Naive thymus-derived CD8-positive, alpha-beta T cell (primary cell): ENCODE data around the gene KIF26B. TPM values are rescaled to one million over a fixed set of nuclear protein-coding genes. Genes with fewer than 3 reads are reported as not detected.
A peak's percentile ranks its signal among the peaks of the same experiment; 100 is the strongest.

Experiments
- ATAC-seq, 2 donors: fragments of 150-1000 bp; cut with Tn5 transposase in 1 of 2; sonication (Bioruptor Pico), chemical (Tn5 transposase) in 1 of 2; 1 replicate in 1 of 2; 2 replicates in 1 of 2; pipeline ENCODE4 v1.10.0; 2021; ENCODE audit warnings: mild to moderate bottlenecking in 2 of 2, moderate library complexity in 2 of 2
- POLR2A ChIA-PET: fragments of 350-600 bp; sonication (Branson Sonifier 250); formaldehyde crosslinking; loops from one replicate; lab custom pipeline; 2021; ENCODE audit warnings: antibody characterized with exemption; lab: Charles Lee
- DNase-seq, 10 donors: peaks; one replicate each; pipeline versions ENCODE4 v3.0.0 to v3.0.0-alpha.2; 2020 to 2022
- H3K27ac Mint-ChIP-seq, 10 donors: one replicate each; pipeline ENCODE4 v1.8.0; 2020 to 2022; ENCODE audit warnings: mild to moderate bottlenecking in 10 of 10, mixed read lengths in 10 of 10, moderate library complexity in 4 of 10, inconsistent platforms in 1 of 10
- H3K27me3 Mint-ChIP-seq, 5 donors: one replicate each; pipeline ENCODE4 v1.8.0; 2021 to 2022; ENCODE audit warnings: mixed read lengths in 5 of 5
- H3K36me3 Mint-ChIP-seq, 3 donors: one replicate each; pipeline ENCODE4 v1.8.0; 2020 to 2022; ENCODE audit warnings: mixed read lengths in 3 of 3, mild to moderate bottlenecking in 2 of 3, inconsistent platforms in 1 of 3
- H3K4me1 Mint-ChIP-seq, 4 donors: one replicate each; pipeline ENCODE4 v1.8.0; 2021 to 2022; ENCODE audit warnings: mixed read lengths in 4 of 4
- H3K4me3 Mint-ChIP-seq, 10 donors: one replicate each; pipeline ENCODE4 v1.8.0; 2020 to 2022; ENCODE audit warnings: mild to moderate bottlenecking in 10 of 10, mixed read lengths in 10 of 10, moderate library complexity in 6 of 10, inconsistent platforms in 1 of 10
- H3K9me3 Mint-ChIP-seq, 9 donors: one replicate each; pipeline ENCODE4 v1.8.0; 2020 to 2022; ENCODE audit warnings: mixed read lengths in 9 of 9, mild to moderate bottlenecking in 3 of 9, inconsistent platforms in 1 of 9, moderate library complexity in 1 of 9
- polyA plus RNA-seq, 3 donors: library from polyadenylated mRNA; unstranded; fragments of 300-500 nt; fragmentation: Illumina TruSeq; gene quantifications; one replicate each; pipeline ENCODE4 v1.2.3, GENCODE V29; 2021
- total RNA-seq, 8 experiments: library from RNA in 2 of 8; stranded (reverse) in 2 of 8; gene quantifications; one replicate each; pipeline ENCODE4 v1.2.3 and lab custom pipeline; 2021 to 2026

KIF26B gene
- total and polyA plus RNA-seq, 5 experiments from 2014 or later: 0.08 to 0.16 TPM; not detected in 3

DNA sequence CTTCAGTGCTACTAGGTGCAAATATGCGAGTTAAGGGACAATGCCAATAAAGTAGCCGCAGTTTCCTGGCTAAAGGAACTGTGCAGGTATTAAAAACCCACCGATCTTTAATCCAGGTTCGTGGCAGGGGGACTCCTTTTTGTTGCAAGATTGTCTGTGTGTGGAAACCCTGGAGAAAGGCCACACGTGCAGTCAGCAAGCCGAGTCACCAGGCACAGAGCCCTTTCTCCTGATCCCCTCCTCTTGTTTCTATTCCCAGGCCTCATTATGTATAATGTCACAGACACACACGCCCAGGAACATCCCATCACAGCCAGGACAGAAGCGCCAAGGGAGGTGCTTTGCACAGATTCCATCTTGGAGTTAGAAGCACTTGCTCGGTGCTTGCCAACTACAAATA is 528.9 kb downstream of the KIF26B start:
- Mint-ChIP-seq H3K9me3 (peaks cover 0 to 8% (median 2%) of the 10 kb centered on the region in 9 donors), H3K36me3 (peaks cover 0 to 5% (median 1%) of the 10 kb centered on the region in 3 donors), H3K27me3 (peaks cover 0 to 11% (median 4%) of the 10 kb centered on the region in 5 donors), H3K27ac (peak overlapping the region in 1 of 10 donors; percentile 24), H3K4me3 (no peak overlapping the region), H3K4me1 (peaks cover 0 to 3% (median 0%) of the 10 kb centered on the region in 4 donors)
- POLR2A ChIA-PET: no interaction called here
- no peak for ATAC-seq
- DNase-seq: no peak

GRCh38 chr1:245684166-245684565 is 529.4 kb downstream of the KIF26B start:
- no peak for ATAC-seq

GRCh38 chr1:245684571-245684970 is 529.8 kb downstream of the KIF26B start:
- DNase-seq (no peak), ATAC-seq (no peak)
- H3K4me3 Mint-ChIP-seq: no peak overlapping the region
- H3K9me3 Mint-ChIP-seq: peaks cover 0 to 8% (median 2%) of the 10 kb centered on the region in 9 donors
- H3K27me3 Mint-ChIP-seq: peaks cover 0 to 16% (median 8%) of the 10 kb centered on the region in 5 donors
- peaks cover 0 to 5% (median 1%) of the 10 kb centered on the region in 3 donors for H3K36me3 Mint-ChIP-seq
- H3K27ac Mint-ChIP-seq: no peak overlapping the region
- POLR2A ChIA-PET: no interaction called here
- H3K4me1 Mint-ChIP-seq: peaks cover 0 to 3% (median 0%) of the 10 kb centered on the region in 4 donors

More at GRCh38 chr1:245684166-245684565, 529.4 kb downstream of the KIF26B start:
- peak overlapping the region in 1 of 10 donors; percentile 29 for H3K4me3 Mint-ChIP-seq
- POLR2A ChIA-PET: no interaction called here
- peaks cover 0 to 3% (median 0%) of the 10 kb centered on the region in 4 donors for H3K4me1 Mint-ChIP-seq
- peak overlapping the region in 1 of 10 donors; percentile 40 for H3K27ac Mint-ChIP-seq
- DNase-seq: no peak
- peaks cover 0 to 5% (median 1%) of the 10 kb centered on the region in 3 donors for H3K36me3 Mint-ChIP-seq
- H3K9me3 Mint-ChIP-seq: peaks cover 0 to 8% (median 2%) of the 10 kb centered on the region in 9 donors
- peaks cover 0 to 12% (median 4%) of the 10 kb centered on the region in 5 donors for H3K27me3 Mint-ChIP-seq

DNA sequence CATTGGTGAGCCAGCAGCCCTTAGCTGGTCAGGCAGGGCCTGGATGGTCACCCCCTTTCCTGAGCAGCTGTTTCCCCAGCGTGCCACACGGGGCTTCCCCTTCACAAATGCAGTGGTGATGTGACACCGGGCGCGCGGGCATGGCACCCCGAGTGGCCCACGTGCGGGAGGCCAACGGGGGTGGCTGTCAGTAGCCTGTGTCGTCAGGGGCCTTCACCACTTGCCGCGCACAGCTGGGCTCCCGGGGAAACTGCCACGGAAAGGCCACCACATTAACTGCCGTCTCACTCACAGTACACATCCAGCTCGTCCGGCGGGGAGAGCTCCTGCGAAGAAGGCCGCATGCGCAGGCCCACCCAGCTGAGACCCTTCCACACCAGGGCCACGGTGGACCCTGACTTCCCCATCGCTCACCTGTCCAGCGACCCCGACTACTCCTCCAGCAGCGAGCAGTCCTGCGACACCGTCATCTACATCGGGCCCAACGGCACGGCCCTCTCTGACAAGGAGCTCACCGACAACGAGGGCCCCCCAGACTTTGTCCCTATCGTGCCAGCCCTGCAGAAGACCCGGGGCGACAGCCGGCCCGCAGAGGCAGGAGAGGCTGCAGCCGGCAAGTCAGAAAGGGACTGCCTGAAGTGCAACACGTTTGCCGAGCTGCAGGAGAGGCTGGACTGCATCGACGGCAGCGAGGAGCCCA is 530.5 kb downstream of the KIF26B start:
- Mint-ChIP-seq H3K9me3 (peaks cover 0 to 6% (median 2%) of the 10 kb centered on the region in 9 donors), H3K4me1 (peaks cover 0 to 3% (median 0%) of the 10 kb centered on the region in 4 donors), H3K27ac (peak overlapping the region in 1 of 10 donors; percentile 3), H3K4me3 (no peak overlapping the region), H3K27me3 (peaks cover 0 to 19% (median 10%) of the 10 kb centered on the region in 5 donors), H3K36me3 (peaks cover 0 to 5% (median 1%) of the 10 kb centered on the region in 3 donors)
- DNase-seq (no peak), ATAC-seq (no peak)
- POLR2A ChIA-PET: no interaction called here

DNA sequence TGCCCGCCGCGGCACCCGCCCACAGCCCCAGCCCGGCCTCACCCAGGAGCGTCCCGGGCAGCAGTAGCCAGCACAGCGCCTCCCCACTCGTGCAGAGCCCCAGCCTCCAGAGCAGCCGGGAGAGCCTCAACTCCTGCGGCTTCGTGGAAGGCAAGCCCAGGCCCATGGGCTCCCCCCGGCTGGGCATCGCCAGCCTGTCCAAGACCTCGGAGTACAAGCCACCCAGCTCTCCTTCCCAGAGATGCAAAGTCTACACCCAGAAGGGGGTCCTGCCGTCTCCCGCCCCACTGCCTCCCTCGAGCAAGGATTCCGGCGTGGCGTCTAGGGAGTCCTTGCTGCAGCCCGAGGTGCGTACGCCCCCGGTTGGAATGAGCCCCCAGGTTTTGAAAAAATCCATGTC is 531.2 kb downstream of the KIF26B start:
- no peak for DNase-seq

GRCh38 chr1:245686446-245687030 is 531.8 kb downstream of the KIF26B start:
- H3K27me3 Mint-ChIP-seq: peaks cover 0 to 26% (median 17%) of the 10 kb centered on the region in 5 donors
- peaks cover 0 to 5% (median 1%) of the 10 kb centered on the region in 3 donors for H3K36me3 Mint-ChIP-seq
- POLR2A ChIA-PET: no interaction called here
- no peak for DNase-seq
- H3K4me1 Mint-ChIP-seq: peaks cover 0 to 3% (median 0%) of the 10 kb centered on the region in 4 donors
- no peak overlapping the region for H3K4me3 Mint-ChIP-seq
- H3K9me3 Mint-ChIP-seq: peaks cover 0 to 5% (median 0%) of the 10 kb centered on the region in 9 donors
- H3K27ac Mint-ChIP-seq: no peak overlapping the region
- ATAC-seq: no peak

More for the DNA sequence above, 531.2 kb downstream of the KIF26B start:
- no peak for ATAC-seq
- Mint-ChIP-seq H3K27me3 (peaks cover 0 to 26% (median 17%) of the 10 kb centered on the region in 5 donors), H3K27ac (no peak overlapping the region), H3K36me3 (peaks cover 0 to 5% (median 1%) of the 10 kb centered on the region in 3 donors), H3K4me1 (peaks cover 0 to 3% (median 0%) of the 10 kb centered on the region in 4 donors), H3K4me3 (no peak overlapping the region), H3K9me3 (peaks cover 0 to 5% (median 0%) of the 10 kb centered on the region in 9 donors)
- POLR2A ChIA-PET: no interaction called here

DNA sequence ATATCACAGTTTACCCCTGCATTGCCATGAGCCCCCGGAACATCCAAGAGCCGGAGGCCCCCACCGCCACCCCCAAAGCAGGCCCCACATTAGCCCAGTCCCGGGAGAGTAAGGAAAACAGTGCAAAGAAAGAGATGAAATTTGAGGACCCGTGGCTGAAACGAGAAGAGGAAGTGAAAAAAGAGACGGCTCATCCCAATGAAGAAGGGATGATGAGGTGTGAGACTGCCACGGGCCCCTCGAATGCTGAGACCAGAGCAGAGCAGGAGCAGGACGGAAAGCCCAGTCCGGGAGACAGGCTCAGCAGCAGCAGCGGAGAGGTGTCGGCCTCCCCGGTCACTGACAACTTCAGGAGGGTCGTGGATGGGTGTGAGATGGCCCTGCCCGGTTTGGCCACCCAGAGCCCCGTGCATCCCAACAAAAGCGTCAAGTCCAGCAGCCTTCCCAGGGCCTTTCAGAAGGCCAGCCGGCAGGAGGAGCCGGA is 532.4 kb downstream of the KIF26B start:
- Mint-ChIP-seq H3K4me3 (no peak overlapping the region), H3K36me3 (peaks cover 0 to 5% (median 1%) of the 10 kb centered on the region in 3 donors), H3K9me3 (peaks cover 0 to 5% (median 0%) of the 10 kb centered on the region in 9 donors), H3K4me1 (peaks cover 0 to 3% (median 0%) of the 10 kb centered on the region in 4 donors), H3K27ac (no peak overlapping the region), H3K27me3 (peaks cover 2 to 26% (median 17%) of the 10 kb centered on the region in 5 donors)
- DNase-seq: no peak
- POLR2A ChIA-PET: no interaction called here
- no peak for ATAC-seq

- Mint-ChIP-seq H3K4me1 (peaks cover 0 to 3% (median 0%) of the 10 kb centered on the region in 4 donors), H3K36me3 (peaks cover 0 to 1% (median 1%) of the 10 kb centered on the region in 3 donors), H3K4me3 (no peak overlapping the region), H3K9me3 (peaks cover 0 to 5% (median 0%) of the 10 kb centered on the region in 9 donors), H3K27ac (no peak overlapping the region), H3K27me3 (peaks cover 2 to 26% (median 17%) of the 10 kb centered on the region in 5 donors)
- ATAC-seq (no peak), DNase-seq (no peak)
- POLR2A ChIA-PET: no interaction called here
Observed at GRCh38 chr1:245687636-245688535, 533.1 kb downstream of the KIF26B start.

- no peak for DNase-seq
- Mint-ChIP-seq H3K27me3 (peaks cover 2 to 26% (median 17%) of the 10 kb centered on the region in 5 donors), H3K4me1 (peaks cover 0 to 3% (median 0%) of the 10 kb centered on the region in 4 donors), H3K36me3 (peaks cover 0 to 1% (median 0%) of the 10 kb centered on the region in 3 donors), H3K27ac (no peak overlapping the region), H3K4me3 (no peak overlapping the region), H3K9me3 (peaks cover 0 to 6% (median 0%) of the 10 kb centered on the region in 9 donors)
- POLR2A ChIA-PET: no interaction called here
- no peak for ATAC-seq
Observed at GRCh38 chr1:245688536-245689453, 534.0 kb downstream of the KIF26B start.

GRCh38 chr1:245690156-245690690 is 535.4 kb downstream of the KIF26B start:
- POLR2A ChIA-PET: no interaction called here
- H3K27me3 Mint-ChIP-seq: peaks cover 2 to 26% (median 16%) of the 10 kb centered on the region in 5 donors
- no peak overlapping the region for H3K27ac Mint-ChIP-seq
- peaks cover 0 to 3% (median 0%) of the 10 kb centered on the region in 4 donors for H3K4me1 Mint-ChIP-seq
- DNase-seq (no peak), ATAC-seq (no peak)
- H3K36me3 Mint-ChIP-seq: no peaks in the 10 kb centered on the region
- peaks cover 0 to 6% (median 0%) of the 10 kb centered on the region in 9 donors for H3K9me3 Mint-ChIP-seq
- no peak overlapping the region for H3K4me3 Mint-ChIP-seq

DNA sequence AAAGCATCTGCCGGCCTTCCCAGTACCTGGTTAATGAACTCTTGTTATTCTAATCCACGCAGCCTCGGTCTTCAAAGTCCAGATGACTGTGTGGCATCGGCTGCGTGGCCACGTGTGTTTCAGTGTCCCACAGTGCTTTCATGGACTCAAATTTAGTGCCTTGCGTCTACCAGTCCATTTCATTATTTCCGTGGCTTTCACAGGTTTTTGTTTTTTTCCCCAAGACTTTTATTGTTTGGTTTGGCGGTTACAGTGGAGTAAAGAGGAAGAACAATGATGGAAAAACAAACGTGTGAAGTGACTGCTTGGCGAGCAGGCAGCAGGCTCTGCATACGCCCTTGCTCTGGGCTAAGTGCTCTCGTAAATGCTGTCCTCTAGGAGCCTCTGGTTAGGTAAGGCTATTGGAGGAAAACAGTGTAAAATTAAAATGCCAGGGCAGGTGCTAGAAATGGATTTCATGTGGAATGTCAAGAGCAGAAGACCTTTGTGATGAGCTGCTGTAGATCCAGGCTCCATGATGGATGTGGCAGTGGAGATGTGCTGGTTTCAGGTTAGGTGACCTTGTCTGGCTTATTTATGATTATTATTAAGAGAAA is 536.3 kb downstream of the KIF26B start:
- Mint-ChIP-seq H3K4me3 (no peak overlapping the region), H3K27ac (no peak overlapping the region), H3K4me1 (peaks cover 0 to 3% (median 0%) of the 10 kb centered on the region in 4 donors), H3K36me3 (no peaks in the 10 kb centered on the region), H3K9me3 (peaks cover 0 to 6% (median 0%) of the 10 kb centered on the region in 9 donors), H3K27me3 (peaks cover 2 to 26% (median 16%) of the 10 kb centered on the region in 5 donors)
- POLR2A ChIA-PET: no interaction called here
- ATAC-seq (no peak), DNase-seq (no peak)
